HTR-8/SVneo (cell line): Measurements from ENCODE around the gene LBR.

Experiments
- DNase-seq: peaks from one replicate; pipeline ENCODE4 v3.0.0; 2011; ENCODE audit warnings: low spot score, mixed read lengths; ENCODE audit not compliant: insufficient read length
- FAIRE-seq: peaks from 2 replicates; lab custom pipeline; 2011; peaks lifted over from hg19 to GRCh38; lab: Jason Lieb, UNC

LBR gene

GRCh38 chr1:225464851-225465792 lies 37.3 kb upstream of the LBR start:
- DNase-seq = no peak
- no peak for FAIRE-seq

- DNase-seq (no peak), FAIRE-seq (no peak)
Measured at GRCh38 chr1:225462714-225463574, 35.1 kb upstream of the LBR start.

- FAIRE-seq (no peak), DNase-seq (no peak)
Measured at GRCh38 chr1:225462429-225462713, 34.5 kb upstream of the LBR start.

- FAIRE-seq = no peak
Measured at GRCh38 chr1:225461533-225462428, 33.9 kb upstream of the LBR start.

GRCh38 chr1:225460737-225461532 lies 33.1 kb upstream of the LBR start:
- FAIRE-seq (no peak), DNase-seq (no peak)

More at GRCh38 chr1:225461533-225462428, 33.9 kb upstream of the LBR start:
- no peak for DNase-seq

GRCh38 chr1:225460021-225460736 lies 32.3 kb upstream of the LBR start:
- DNase-seq (no peak), FAIRE-seq (no peak)

GRCh38 chr1:225458222-225458631 lies 30.4 kb upstream of the LBR start:
- DNase-seq = no peak
- no peak for FAIRE-seq

- peak; percentile 76 for FAIRE-seq
- DNase-seq = peak; percentile 70
Measured at GRCh38 chr1:225454733-225455132, 26.9 kb upstream of the LBR start.

- DNase-seq (no peak), FAIRE-seq (peak; percentile 13)
Measured at GRCh38 chr1:225453797-225454648, 26.2 kb upstream of the LBR start.

- no peak for DNase-seq
- FAIRE-seq = no peak
Measured at GRCh38 chr1:225451840-225452515, 24.1 kb upstream of the LBR start.

GRCh38 chr1:225451340-225451739 lies 23.5 kb upstream of the LBR start:
- no peak for DNase-seq
- peak; percentile 28 for FAIRE-seq

- DNase-seq (no peak), FAIRE-seq (no peak)
Measured at GRCh38 chr1:225450491-225451191, 22.8 kb upstream of the LBR start.

GRCh38 chr1:225449774-225450173 lies 21.9 kb upstream of the LBR start:
- FAIRE-seq = no peak

GRCh38 chr1:225449261-225449660 lies 21.4 kb upstream of the LBR start:
- DNase-seq (peak; percentile 74), FAIRE-seq (no peak)

More at GRCh38 chr1:225449774-225450173, 21.9 kb upstream of the LBR start:
- no peak for DNase-seq

- no peak for FAIRE-seq
Measured at GRCh38 chr1:225448146-225448805, 20.4 kb upstream of the LBR start.

GRCh38 chr1:225447650-225448089 lies 19.8 kb upstream of the LBR start:
- DNase-seq (no peak), FAIRE-seq (no peak)

More at GRCh38 chr1:225448146-225448805, 20.4 kb upstream of the LBR start:
- no peak for DNase-seq
